ENCODE measurements around the gene INSL4. TPM values are rescaled to one million over a fixed set of nuclear protein-coding genes. Genes with fewer than 3 reads are reported as not detected.

The INSL4 gene
- total RNA-seq, 1 donor from 2014 or later = not detected

DNA sequence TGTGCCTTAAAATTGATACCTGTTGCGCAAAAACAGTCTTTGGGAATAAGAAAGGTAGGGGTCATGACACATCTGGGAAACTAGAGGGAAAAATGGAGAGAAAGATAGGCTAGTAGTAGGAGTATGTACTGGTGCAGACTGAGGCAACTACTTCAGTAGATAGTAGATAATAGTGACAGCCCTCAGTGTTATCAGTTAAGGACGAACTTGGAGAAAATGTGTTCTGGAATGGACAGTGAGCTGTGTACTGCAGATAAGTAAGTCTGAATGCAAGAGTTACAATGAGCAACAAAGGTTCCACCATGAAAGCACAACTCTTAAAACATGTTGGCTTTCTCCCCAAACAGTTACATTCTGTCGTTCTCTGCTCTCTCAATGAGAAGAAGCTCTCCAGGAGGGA, 39.2 kb upstream of the INSL4 start:
- no peaks in the 10 kb centered on the region for H3K36me3 Mint-ChIP-seq
- H3K9me3 Mint-ChIP-seq = no peaks in the 10 kb centered on the region
- no peaks in the 10 kb centered on the region for H3K27me3 Mint-ChIP-seq (ENCODE audit: low read depth)
- DNase-seq (ENCODE audit: low spot score in 2 of 2, unreplicated experiment in 2 of 2) = no peak
- H3K27ac Mint-ChIP-seq = no peak overlapping the region
- TF ChIP-seq, protein P1, sequence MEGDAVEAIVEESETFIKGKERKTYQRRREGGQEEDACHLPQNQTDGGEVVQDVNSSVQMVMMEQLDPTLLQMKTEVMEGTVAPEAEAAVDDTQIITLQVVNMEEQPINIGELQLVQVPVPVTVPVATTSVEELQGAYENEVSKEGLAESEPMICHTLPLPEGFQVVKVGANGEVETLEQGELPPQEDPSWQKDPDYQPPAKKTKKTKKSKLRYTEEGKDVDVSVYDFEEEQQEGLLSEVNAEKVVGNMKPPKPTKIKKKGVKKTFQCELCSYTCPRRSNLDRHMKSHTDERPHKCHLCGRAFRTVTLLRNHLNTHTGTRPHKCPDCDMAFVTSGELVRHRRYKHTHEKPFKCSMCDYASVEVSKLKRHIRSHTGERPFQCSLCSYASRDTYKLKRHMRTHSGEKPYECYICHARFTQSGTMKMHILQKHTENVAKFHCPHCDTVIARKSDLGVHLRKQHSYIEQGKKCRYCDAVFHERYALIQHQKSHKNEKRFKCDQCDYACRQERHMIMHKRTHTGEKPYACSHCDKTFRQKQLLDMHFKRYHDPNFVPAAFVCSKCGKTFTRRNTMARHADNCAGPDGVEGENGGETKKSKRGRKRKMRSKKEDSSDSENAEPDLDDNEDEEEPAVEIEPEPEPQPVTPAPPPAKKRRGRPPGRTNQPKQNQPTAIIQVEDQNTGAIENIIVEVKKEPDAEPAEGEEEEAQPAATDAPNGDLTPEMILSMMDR (IDR thresholded peaks at IDR 0.05; ENCODE audit: unreplicated experiment) = no peak
- H3K4me1 Mint-ChIP-seq = no peaks in the 10 kb centered on the region
- no peak overlapping the region for H3K4me3 Mint-ChIP-seq

DNA sequence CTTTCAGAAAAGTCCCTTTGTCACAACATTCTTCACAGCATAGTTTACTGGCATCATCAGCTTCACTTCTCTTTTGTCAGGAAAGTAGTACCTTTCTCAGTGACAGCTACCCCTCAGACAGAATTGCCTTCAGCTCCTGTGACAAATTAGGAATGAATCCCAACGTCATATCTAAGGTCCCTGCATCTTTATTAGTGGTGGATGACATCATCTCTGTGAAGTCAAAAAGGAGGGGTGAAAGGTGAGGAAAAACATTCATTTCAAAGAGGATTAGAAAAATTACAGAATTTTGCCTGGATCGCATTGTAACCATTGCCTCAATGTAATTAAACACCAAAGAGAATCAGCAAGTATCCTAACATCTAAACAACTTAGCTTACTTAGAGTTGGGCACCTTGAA, 37.9 kb upstream of the INSL4 start:
- DNase-seq (ENCODE audit: low spot score in 2 of 2, unreplicated experiment in 2 of 2) = no peak
- H3K27ac Mint-ChIP-seq = no peak overlapping the region
- H3K4me3 Mint-ChIP-seq = no peak overlapping the region
- no peaks in the 10 kb centered on the region for H3K4me1 Mint-ChIP-seq
- no peaks in the 10 kb centered on the region for H3K27me3 Mint-ChIP-seq (ENCODE audit: low read depth)
- TF ChIP-seq, protein P1 (IDR thresholded peaks at IDR 0.05; ENCODE audit: unreplicated experiment) = no peak
- H3K9me3 Mint-ChIP-seq = peaks cover 5% of the 10 kb centered on the region
- H3K36me3 Mint-ChIP-seq = no peaks in the 10 kb centered on the region

DNA sequence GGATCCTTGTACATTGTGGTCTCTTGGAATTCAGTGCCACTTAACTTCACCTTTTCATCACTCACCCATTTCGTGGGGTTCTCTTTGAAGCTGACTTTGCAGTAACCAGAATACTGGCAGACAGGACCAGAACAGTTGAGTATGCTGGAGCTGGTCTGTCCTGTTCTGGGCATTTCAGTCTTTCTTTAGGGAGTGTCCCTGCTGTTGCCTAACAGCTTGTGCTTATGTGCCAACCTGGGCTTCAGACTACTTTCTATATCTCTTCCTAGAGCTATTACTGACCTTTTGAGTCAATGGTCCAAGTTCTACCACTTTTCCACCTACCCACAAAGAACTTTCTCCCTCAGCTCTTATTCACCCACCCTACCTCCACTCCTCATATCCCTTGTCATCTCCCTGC, 35.8 kb upstream of the INSL4 start:
- Mint-ChIP-seq H3K4me3 (no peak overlapping the region), H3K4me1 (no peaks in the 10 kb centered on the region)
- no peak for DNase-seq (ENCODE audit: low spot score in 2 of 2, unreplicated experiment in 2 of 2)

DNA sequence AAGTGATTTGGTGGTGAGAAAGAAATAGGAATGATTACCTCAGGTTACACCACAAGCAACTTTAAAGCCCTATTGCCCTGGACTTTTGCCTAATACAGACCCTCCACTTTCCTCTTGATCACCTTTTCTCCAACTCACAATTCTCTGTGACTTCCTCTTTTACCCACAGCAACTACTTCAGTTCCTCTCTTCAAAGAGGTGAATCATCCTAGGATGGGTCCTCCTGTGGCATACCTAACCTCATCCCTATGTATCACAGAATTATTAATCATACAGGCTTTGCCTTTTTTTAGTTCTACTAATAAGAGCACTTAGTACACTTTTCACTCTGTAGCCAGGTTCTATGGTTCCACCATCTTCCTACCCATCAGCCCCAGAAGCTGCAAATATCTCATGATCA, 26.1 kb upstream of the INSL4 start:
- no peak for DNase-seq (ENCODE audit: low spot score in 2 of 2, unreplicated experiment in 2 of 2)
- Mint-ChIP-seq H3K36me3 (no peaks in the 10 kb centered on the region), H3K4me1 (no peaks in the 10 kb centered on the region), H3K4me3 (no peak overlapping the region), H3K27me3 (ENCODE audit: low read depth) (no peaks in the 10 kb centered on the region), H3K9me3 (peaks cover 5% of the 10 kb centered on the region), H3K27ac (no peak overlapping the region)
- TF ChIP-seq, protein P1 (IDR thresholded peaks at IDR 0.05; ENCODE audit: unreplicated experiment) = no peak

More for the DNA sequence above, 35.8 kb upstream of the INSL4 start:
- Mint-ChIP-seq H3K27me3 (ENCODE audit: low read depth) (no peaks in the 10 kb centered on the region), H3K36me3 (no peaks in the 10 kb centered on the region), H3K9me3 (peaks cover 11% of the 10 kb centered on the region), H3K27ac (no peak overlapping the region)
- TF ChIP-seq, protein P1 (IDR thresholded peaks at IDR 0.05; ENCODE audit: unreplicated experiment) = no peak

DNA sequence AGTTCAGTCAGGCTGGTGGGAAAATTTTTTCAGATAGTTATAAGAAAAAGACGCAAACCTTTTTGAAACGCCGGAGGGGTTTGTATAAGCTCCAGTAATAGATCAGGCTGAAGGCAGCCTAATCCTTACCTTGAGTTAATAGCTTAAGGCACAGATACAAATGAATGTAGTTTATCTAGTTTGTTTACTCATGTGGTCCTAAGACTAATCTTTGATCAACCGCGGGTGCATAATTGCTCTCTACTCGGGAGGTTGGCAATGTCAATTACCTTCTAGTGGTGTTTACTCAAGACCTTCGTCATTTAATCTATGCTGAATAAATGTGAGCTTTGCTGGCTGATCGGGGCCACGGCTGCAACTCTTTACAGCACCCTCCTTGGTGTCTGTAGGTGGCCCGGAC, 665 bp upstream of the INSL4 start:
- Mint-ChIP-seq H3K9me3 (peaks cover 12% of the 10 kb centered on the region), H3K36me3 (no peaks in the 10 kb centered on the region), H3K27me3 (ENCODE audit: low read depth) (peaks cover 9% of the 10 kb centered on the region), H3K4me1 (peaks cover 3% of the 10 kb centered on the region), H3K4me3 (no peak overlapping the region), H3K27ac (no peak overlapping the region)
- TF ChIP-seq, protein P1 (IDR thresholded peaks at IDR 0.05; ENCODE audit: unreplicated experiment) = no peak
- no peak for DNase-seq (ENCODE audit: low spot score in 2 of 2, unreplicated experiment in 2 of 2)

Data from mesothelial cell of epicardium (in vitro differentiated cells).